GM21526 (cell line): ENCODE data around the gene RAB28.

Source experiments
- ATAC-seq: cut with Tn5 transposase; IDR thresholded peaks from one replicate; pipeline ENCODE4 v1.9.1; 2021; ENCODE audit warnings: moderate library complexity; ENCODE audit not compliant: unreplicated experiment, low FRiP score

RAB28 gene

DNA sequence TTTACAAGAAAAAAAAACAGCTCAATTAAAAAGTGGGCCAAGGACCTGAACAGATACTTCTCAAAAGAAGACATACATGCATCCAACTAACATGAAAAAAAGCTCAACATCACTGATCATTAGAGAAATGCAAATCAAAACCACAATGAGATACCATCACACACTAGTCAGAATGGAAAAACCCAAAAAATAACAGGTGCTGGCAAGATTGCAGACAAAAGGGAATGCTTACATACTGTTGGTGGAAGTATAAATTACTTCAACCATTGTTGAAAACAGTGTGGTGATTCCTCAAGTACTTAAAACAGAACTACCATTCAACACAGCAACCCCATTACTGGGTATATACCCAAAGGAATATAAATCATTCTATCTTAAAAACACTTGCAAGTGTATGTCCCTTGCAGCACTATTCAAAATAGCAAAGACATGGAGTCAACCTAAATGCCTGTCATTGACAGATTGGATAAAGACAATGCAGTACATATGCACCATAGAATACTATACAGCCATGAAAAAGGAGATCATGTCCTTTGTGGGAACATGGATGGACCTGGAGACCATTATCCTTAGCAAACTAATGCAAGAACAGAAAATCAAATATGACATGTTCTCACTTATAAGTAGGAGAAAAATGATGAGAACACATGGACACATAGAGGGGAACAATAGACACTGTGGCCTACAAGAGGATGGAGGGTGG is 97.6 kb downstream of the RAB28 start:
- ATAC-seq, result no peak

DNA sequence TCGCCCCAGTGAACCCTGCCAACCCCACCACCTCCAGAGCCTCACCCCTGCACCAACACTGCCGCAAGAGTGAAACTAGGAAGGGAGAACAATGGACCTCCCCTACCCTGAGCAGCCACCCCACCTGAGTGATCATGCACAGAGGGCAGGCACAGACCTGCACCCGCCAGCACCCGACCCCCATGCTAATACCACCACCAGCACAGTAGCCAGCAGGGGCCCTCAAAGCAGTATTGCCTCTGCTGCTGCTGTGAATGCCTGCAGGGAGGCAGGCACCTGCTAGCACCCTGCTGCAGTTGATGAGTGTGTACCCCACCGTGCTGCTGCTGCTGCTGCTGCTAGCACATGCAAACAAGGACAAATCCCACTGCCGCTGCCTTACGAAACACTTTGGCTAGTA is 100.1 kb downstream of the RAB28 start:
- no peak for ATAC-seq

DNA sequence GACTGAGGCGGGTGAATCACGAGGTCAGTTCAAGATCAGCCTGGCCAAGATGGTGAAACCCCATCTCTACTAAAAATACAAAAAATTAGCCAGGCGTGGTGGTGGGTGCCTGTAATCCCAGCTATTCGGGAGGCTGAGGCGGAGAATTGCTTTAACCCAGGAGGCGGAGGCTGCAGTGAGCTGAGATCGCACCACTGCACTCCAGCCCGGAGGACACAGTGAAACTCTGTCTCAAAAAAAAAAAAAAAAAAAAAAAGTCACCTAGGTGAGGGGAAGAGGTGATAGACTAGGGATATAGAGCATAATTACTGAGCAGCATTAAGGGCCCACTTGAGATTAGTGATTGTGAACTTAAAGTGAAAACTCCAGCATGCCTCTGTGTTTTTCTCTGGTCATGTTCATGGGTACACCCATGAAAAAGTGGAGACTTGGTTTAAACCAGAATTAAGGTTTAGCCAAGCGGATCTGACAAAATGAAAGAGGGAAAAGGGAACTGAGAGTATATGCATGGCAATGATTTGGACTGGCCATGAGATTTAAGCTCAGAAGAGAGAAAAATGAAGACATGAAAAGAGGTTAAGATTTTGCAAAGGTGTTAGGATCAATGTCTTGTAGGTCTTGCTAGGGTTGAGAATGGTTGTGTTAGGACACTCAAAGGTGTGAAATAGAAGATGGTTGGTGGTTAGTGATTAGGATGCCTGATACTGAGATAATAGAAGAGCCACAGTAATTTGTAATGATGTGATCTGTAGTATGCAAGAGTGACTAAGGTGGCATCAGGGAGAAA is 105.0 kb downstream of the RAB28 start:
- ATAC-seq, result no peak

DNA sequence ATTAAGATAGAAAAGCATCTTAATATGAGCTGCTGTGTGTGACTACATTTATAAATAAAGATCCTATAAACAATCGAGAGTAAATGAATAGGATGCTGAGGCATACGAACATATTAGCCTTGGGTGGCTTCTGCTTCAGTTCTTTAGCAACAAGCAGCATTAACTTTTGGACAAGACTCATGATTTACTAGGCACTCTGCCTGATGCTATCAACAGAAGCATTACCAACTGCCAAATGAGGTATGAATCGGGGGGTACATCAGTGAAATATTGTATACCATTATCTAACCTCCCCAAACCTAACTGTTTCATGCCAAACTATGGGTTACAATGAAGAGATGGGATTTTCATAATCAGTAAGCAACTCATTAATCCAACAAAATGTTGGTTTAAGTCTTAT is 113.1 kb downstream of the RAB28 start:
- ATAC-seq, result no peak

DNA sequence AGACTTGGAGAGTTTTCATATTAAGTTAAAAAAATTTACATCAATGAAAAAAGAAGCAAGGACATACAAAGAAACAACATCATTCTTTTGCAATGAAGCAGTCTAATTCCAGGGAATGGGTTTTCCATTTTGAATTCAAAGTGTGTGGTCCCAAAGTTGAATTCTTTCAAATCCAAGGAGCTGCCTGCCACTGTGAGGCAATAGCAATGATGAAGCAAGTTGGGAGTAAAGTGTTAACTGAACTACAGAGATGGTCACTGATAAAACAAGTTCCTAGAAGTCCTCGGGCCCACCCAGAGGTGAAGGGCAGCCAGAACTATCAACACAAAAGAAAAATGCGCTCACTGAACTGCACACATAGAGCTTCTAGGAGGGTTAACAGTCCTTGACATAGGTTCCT is 115.9 kb downstream of the RAB28 start:
- ATAC-seq, result no peak

DNA sequence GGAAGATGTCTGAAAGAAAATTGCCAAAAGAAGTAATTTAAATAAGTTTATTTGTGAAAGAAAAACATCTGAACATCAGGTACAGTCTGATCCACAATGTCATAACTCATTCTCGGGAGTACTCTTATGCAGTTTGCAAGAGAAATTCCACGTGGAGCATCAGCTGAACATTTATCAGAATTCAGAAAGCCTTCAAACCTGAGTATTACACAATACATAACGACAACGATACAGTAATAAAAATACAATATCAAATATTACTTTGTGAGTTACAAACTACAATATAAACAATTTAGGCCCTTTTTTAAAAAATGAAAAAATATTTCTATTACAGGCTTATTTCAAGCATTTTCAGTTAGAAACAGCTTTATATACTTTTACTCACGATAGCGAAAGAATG is 116.4 kb downstream of the RAB28 start:
- no peak for ATAC-seq

DNA sequence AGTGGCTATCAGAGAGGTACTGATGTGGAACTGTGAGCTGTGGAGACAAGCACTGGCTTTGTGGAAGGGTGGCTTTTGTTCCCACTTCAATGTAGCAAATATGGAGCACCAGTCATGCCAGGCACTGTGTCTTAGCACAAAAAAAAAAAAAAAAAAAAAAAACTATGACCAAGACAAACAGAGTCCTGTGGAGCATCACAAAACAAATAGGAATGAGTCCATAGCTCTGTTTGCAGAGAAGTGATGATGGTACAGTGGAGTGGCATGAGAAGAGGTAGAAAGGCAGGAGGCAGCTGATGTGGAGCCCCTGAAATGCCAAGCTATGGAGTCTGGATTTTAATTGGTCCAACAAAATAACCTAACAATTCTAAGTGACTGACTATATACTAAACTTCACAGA is 116.9 kb downstream of the RAB28 start:
- no peak for ATAC-seq

DNA sequence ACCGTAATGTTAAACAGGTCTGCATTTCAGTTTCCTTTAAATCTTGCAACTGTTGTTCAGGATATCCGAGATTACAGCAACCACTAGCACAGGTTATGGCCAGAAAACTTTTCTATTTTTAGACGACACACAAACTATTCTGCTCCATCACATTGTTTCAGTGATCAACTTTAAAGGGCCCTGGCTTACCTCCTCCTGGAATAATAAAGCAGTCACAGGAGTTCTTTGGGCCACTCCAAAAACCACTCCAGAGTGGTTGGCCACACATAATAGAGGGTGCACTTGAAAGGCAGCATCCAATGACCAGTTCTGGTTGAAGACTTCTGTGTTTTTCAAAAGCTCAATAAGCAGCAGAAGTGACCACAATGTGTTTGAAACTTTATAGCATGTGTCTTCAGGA is 118.9 kb downstream of the RAB28 start:
- ATAC-seq, result no peak

DNA sequence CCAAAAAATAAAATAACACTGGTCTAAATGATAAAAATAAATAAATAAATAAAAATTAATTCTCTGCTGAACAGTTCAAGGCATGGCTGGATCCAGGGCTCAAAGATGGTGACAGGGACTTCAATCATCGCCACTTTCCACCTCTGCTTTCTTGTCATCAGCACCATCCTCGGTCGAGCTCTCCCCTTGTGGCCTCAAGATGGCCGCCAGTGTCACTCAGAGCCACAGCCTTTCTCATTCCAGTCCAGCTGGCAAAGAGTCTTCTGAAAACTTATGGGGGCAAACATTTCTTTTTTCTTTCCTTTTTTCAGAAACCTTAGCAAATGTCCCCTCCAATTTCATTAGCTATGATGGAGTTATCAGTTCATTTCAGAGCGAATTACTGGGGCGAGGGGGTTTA is 119.5 kb downstream of the RAB28 start:
- ATAC-seq, result no peak

DNA sequence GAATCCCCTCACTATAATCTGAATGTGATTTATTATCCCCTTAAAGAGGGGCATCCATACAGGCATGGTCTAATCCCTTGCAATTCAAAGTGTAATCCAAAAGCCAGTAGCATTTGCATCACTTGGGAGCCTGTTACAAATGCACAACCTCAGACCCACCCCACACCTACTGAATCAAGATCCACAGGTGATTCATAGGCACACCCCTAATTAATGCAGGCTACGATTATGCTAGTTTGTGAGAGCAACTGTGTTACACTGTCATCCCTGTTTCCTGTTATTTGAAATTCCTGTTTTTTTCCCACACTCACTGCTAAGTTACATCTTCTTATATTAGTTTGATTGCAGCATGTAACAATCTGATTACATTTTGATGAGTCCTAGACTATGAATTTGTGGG is 120.0 kb downstream of the RAB28 start:
- ATAC-seq, result no peak

DNA sequence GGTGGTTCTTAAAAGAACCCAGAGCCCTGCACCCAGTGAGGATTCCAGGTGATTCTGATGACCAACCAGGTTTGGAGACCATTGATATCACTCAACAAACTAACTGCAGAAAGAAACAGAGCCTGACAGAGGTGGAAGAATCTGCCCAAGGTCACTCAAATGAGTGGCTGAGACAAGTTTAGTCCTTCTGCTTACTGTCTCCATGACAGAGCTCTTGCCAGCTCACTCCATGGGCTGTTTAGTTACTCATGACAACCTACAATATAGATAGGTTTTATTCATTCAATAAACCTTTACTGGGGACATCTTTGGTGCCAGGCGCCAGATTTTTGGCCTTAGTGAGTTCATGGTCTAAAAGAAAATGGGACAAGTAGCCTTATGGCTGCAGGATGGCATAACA is 124.3 kb downstream of the RAB28 start:
- ATAC-seq, result no peak

DNA sequence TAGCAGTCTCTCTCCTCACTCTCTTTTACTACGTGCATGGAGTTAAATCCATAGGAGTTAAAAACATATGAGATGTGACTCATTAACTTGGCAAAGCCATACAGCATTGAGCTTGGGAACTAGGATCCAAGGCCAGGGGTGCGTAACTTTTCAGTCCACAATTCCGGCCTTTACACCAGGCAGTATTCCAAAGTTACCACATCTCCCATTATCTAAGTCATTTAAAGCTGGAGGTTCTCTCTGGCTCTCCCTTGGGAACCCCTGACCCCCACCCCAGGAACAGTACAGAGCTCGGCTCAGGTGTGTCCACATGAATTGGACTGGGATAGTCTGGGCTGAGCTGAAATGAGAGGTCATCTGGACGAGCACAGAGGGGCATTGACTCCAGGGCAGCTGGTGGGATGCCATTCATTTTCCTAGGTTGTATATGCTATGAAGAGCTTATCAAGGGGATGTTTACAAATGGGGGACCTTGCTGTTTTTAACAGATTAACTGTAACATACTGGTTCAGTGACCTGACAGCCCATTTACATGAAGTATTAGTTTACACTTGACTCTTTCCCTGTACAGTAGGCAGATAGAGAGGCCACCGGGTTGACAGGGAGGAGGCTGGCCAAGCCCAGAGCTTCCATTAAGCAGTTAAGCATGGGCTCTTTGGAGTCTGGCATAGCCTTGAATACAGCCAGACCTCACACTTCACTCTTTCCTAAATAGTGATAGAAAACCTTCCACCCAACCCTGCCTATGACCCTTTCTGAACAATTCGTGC is 128.8 kb downstream of the RAB28 start:
- ATAC-seq, result no peak

DNA sequence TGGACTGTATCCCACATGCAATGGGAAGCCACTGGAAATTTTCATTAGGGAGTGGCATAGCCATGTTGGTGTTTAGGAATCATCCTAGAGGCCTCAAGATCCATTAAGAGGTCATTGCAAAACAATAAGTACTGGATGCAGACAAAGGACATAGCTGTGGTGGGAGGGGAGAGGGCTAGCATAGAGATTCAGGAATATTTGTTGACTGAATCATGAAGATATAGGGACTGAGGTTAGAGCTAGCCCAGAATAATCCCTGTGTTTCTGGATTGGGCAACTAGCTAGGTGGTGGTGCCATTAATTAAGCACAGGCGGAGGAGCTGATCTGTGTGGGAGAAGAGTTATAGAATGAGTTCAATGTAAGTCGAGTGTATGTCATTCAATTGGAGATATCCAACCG is 135.0 kb downstream of the RAB28 start:
- no peak for ATAC-seq

DNA sequence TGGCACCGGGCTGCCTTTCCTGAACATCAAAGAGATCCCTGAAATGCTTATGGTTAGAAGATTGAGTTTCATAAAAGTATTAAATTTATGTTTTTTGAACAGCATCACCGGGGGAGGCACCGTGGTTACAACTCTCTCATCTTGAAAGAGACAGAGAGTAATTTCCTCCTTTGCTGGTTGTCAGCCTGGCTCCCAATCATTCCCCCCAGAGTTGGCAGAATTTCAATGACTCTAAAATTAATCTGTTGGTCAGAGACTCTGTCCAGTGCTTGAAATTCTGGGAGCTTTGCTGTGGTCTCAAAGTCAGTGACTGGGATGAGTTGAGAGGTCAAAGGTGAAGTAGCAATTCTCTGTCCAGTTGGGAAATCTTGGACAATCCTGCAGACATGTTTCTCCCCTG is 135.9 kb downstream of the RAB28 start:
- no peak for ATAC-seq

DNA sequence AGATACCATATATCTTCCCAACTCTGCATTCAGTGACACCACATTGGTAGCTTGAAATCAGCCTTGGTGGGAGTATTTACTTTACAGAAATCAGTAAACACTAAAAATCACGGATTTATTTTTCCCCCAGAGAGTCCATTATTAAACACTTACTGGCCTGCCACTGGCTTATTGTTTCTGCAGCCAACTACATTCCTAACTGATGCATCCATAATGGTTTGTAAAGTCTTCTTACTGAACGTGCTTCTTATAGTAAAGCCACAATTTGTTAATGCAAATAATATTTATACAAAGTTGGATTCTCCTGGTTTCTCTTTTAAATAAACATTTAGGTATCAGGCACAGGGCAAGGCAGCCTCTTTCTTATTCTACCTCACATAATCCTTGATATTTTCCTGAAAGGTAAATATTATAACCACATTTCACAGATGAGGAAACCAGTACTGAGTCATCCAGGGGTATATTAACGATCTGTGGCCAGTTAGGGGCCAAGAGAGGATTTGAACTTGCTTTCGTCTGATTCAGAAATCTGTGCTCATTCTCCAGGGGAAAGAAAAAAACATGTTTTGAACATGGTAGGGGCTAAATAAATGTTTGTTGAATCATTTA is 136.5 kb downstream of the RAB28 start:
- no peak for ATAC-seq

DNA sequence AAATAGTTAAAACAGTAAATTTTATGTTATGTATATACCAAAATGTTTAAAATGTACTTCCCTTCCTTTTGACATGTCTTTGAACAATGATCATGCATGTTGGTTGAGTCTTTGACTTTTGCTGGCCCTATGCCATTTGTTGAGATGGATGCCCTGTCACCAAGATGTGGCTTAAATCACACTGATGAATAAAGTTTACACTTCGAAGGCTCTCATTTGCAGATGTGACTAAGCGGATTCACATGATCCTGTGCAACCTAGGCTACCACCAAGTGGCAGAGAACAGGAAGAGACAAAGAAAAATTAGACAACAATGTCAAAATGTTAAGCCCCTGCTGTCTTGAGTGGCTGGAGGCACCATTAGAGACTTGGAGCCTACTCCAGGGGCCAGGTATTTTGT is 139.9 kb downstream of the RAB28 start:
- ATAC-seq, result no peak

DNA sequence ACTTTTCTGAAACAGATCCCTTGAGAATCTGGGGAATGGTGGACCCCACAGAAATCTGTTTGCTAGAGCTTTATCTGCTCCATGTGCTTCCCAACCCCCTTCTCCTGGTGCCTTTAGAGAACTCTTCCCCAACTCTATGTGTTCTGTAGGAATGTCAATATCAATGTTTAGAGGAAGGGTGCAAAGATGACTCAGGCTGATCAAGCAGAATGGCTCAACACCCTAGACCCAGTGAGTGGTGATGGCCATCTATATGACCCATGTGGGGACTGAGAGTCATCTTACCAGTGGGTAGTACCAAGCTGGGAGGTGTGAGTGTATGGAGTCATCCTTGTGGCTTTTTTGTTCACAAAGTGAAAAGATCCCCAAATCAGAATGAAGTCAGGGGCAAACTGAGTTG is 143.5 kb downstream of the RAB28 start:
- no peak for ATAC-seq

DNA sequence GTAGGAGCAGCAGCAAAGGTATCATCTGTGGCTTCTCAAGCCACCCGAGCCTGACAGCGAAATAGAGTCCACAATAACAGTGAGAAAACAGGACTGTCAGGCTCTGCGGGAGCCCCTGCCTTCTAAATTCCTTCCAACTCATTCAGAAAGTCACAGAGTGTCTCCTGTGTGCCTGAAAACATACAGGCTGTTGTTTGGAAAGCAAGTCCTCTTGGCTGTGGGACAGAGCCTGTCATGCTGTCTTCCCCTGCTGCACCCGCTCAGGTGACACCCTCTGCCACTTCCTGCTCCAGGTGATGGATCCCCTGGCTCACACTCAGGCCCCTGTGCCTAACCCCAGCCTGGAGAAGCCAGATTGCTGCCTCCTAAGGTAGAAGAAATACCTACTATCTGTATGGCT is 152.3 kb downstream of the RAB28 start:
- no peak for ATAC-seq

DNA sequence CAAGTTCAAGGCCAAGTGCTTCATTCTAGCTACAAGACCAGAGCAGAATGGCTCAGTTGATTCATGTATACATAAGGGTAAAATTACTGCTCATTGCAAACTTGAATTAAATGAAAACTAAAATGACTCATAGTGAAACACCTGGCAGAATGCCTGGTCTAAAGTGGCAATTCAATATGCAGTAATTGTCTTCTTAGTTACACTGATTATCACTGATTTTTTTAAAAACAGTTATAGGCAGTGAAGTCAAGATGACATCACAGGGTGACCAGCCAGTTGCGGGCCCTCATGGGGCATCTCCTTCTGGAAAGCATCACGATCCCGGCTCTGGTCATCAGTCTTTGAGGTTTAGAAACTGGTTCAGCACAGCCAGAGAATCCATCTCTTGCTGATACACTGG is 154.2 kb downstream of the RAB28 start:
- no peak for ATAC-seq

DNA sequence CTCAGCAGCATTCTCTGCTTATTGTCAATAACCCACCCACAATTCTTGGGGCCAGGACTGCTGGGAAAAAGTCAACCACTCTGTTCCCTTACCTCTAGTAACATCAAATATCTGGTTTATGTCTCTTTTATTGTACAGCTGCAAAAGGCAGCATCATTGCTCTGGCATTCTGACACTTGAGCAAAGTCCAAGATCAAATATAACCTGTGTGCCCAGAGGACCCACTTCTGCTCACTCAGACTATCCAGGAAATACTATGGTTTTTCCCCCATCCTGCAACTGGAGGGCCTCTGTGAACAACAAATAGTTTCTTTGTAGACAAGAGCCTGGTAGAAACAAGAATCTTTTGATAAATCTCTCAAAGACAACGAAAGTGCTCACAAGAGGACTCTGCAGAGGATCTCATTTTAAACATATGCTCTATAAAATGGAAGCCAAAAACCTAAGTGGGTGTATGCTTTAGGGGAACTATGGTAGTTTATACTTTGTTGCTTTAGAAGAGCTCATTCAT is 154.7 kb downstream of the RAB28 start:
- ATAC-seq, result no peak

DNA sequence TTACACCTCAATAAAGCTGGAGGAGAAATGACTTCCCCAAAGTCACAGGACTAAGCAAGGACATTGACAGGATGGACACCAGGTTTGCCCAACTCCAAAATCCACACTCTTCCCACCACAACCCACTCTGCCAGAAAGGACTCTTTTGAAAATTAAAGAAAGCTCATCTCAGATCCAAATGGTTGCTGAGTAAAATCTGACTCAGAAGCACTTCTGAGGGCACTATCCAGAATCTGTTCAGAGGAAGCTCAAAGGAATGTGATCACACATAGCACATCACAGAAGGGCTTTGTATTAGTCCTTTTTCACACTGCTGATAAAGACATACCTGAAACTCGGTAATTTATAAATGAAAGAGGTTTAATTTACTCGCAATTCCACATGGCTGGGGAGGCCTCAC is 155.5 kb downstream of the RAB28 start:
- ATAC-seq, result no peak
